HG03520 (cell line): ENCODE measurements around the gene SLC39A11.

ENCODE experiments used
- ATAC-seq: cut with Tn5 transposase; IDR thresholded peaks from one replicate; pipeline ENCODE4 v1.9.1; 2021; ENCODE audit warnings: mild to moderate bottlenecking, moderate library complexity; ENCODE audit not compliant: unreplicated experiment

The SLC39A11 gene

GRCh38 chr17:72702136-72702735 lies 390.3 kb downstream of the SLC39A11 start:
- ATAC-seq: no peak

- no peak for ATAC-seq
These were observed 392.3 kb downstream of the SLC39A11 start for GRCh38 chr17:72700226-72700625.

DNA sequence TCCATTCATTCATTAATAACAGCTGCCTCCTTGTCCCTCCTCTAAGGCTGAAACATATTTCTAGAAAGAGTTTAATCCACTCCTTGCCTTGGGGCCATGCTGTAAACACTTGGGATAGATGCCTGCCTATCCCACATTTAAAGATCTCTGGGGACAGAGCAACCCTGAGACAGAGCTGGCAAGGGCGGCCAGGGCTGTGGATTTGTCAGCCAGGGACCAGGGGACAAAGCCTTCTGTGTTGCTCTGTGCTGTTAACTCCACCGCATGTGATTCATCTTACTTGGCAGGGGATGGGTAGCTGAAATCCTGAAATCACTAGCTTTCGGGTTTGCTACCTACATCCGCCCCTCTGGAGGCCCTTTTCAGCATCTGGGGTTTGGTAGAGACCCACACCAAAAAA lies 392.9 kb downstream of the SLC39A11 start:
- no peak for ATAC-seq

DNA sequence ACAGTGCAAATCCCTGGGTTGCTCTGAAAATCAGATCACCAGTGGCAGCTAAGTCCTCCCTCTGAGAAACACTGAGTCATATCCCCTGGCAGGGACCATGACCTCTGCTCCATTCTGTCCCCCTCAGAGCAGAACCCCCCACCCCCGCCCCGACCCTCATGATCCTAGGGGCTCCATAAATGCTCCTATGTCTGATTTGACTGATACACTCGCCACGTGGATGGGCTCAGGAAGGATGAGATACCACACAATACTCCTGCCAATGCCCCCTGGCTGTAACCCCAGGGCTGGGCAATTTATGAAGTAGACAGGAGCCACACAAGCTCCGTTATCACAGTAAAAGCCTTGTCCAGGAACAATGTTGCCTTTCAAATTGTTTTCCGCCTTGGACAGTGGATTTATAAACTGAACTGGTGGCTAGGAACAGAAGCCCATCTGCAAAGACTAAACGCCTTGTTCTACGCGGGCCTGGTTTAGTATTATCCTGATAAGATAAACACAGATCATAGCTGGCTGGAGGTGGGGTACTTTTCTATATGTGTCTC lies 394.8 kb downstream of the SLC39A11 start:
- no peak for ATAC-seq

- no peak for ATAC-seq
These were observed 395.8 kb downstream of the SLC39A11 start for GRCh38 chr17:72696721-72697120.

DNA sequence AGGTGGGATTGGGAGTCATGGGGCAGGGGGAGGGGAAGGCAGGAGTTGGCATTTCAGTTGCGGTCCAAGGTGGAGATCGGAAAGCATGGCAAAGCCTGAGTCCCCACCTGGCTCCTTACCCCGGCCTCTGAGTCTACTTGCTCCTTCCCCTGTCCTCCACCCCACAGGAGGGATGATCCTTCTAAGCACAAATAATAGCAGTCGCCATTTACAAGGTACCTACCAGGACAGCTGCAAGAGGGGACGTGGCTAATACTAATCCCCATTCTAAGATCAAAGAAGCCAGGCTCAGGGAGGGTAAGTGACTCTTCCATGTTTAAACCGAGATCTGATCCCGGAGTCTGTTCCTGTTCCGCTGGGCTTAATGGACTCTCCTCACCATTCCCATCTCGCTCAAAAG lies 396.3 kb downstream of the SLC39A11 start:
- no peak for ATAC-seq

- ATAC-seq: no peak
These were observed 398.5 kb downstream of the SLC39A11 start for GRCh38 chr17:72693956-72694355.

DNA sequence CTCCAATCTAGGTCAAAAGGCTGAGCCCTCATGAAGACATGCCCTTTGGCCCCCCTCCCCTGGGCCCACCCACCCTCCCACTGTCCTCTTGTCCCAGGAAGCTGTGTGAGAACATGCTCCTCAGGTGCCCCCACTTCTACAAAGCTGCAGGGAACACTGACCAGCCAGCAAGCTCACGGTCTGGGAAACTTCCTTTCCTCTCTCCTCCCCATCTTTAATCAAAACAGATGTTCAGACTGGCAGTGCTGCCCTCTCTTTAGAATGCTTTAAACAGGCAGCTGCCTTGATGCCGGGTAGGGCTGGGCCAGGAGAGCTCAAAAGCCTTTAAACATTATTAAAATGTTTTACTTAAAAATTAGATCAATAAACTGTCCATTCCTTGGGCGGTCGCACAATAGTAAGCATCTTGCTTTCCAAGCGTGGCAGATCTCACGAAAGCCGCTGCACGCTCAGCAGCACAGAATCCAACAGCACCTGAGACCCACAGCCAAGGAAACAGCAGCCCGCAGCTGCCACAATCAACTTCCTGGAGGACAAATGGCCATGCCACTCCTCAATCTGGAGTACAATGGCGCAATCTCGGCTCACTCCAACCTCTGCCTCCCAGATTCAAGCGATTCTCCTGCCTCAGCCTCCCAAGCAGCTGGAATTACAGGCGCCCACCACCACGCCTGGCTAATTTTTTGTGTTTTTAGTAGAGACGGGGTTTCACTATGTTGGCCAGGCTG lies 399.2 kb downstream of the SLC39A11 start:
- no peak for ATAC-seq

GRCh38 chr17:72692676-72693075 lies 399.8 kb downstream of the SLC39A11 start:
- no peak for ATAC-seq

DNA sequence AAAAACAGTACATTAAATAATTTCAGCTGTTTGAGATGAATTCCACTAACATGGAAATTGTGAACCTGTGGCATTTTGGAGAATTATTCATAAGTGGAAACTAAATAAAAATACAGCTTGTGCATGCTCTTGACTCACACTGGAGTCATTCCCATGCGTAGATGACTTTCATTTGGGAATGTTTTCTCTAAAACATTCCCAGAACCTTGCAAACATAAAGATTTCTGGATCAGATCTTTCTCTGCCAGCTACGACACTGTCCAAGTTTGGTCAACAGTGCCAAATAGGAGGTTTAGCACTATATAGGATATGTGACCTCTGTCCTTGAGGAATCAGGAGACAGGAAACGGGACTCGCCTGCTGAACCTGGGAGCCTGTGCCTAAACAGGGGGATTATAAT lies 400.9 kb downstream of the SLC39A11 start:
- no peak for ATAC-seq

- no peak for ATAC-seq
These were observed 401.5 kb downstream of the SLC39A11 start for GRCh38 chr17:72691017-72691416.

DNA sequence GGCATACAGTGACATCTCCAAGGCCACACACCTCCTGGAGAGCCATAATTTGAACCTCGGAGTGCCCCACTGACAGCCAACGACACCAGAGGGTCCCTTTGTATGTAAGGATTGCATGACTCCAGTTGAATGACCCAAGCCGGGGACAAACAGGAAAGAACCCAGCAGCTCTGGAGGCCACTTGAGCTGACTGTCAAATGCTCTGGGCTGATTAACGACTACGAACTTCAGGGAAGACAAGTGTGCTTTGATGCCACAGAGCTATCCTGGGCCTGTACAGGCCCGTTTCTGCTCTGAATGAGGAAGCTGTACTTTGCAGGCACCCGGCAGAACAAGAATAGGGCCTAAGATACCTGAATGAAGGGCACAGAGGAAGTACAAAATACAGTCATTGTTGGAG lies 404.6 kb downstream of the SLC39A11 start:
- no peak for ATAC-seq

DNA sequence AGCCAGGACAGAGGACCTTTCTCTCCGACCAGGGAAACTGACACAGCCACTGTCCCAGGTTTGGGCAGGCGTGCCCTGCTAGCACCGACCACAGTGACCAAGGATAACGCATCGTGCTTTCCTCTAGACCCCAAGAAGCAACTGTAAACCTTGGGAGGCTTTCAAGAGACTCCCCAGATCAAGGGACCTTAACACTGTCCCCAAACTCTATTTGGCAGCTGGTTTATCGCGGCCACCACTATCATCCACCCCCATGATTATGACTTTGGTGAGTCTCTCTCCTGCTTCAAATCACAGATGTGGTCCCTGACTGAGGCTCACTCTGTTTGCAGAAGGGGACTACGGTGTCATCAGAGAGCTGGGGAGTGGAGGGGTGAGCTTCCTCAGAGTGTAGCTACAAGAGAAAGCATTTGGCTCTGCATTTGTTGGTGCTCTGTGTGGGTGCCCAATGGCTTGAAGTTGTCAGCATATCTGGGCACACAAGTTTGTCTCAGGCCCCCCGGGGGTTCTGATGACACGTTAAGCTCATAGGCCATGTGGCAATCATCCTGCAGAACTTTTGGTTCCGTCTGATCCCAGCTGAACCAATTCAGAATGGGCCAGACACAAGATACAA lies 408.0 kb downstream of the SLC39A11 start:
- ATAC-seq: no peak

GRCh38 chr17:72683506-72684404 lies 408.7 kb downstream of the SLC39A11 start:
- ATAC-seq: no peak

GRCh38 chr17:72682605-72683004 lies 409.9 kb downstream of the SLC39A11 start:
- ATAC-seq: no peak

DNA sequence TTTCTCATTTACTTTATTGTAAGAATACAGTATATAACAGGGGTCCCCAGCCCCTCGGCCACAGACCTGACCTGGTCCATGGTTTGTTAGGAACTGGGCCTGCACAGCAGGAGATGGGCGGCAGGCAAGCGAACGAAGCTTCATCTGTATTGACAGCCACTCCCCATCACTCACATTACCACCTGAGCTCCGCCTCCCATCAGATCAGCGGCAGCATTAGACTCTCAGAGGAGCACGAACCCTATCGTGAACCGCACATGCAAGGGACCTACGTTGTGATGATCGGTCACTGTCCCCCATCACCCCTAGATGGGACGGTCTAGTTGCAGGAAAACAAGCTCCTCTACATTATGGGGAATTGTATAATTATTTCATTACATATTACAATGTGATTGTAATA lies 410.6 kb downstream of the SLC39A11 start:
- no peak for ATAC-seq

DNA sequence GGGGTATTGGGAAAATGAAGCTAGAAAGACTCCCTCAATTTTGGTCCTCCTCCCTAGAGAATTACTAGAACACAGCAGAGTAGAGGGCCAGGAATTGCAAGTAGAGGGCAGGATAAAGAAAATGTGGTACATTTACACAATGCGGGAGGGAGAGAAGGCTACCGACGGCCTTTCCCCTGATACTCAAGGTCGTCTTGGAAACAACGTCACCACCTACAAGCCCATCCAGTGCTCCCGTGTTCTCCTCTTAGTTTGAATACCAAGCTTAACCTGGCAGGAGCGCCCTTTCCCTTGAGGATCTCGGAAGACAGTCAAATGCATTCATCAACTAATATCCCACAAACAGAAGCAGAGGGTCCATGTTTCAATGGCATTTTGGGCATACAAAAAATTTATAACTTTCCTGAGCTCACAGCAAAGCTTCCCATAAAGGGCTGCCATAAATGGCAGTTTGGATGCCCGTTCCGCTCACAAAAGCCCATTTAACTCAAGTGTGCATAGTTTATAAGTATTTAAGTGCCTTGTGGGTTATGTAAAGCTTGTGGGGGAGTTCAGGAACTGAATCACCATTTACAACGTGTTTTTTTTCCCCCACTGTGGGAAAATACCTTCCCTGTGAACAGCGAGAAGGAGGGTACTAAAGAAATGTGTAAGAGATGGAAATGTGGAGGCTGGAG lies 414.6 kb downstream of the SLC39A11 start:
- no peak for ATAC-seq

- no peak for ATAC-seq
These were observed 415.4 kb downstream of the SLC39A11 start for GRCh38 chr17:72677108-72677507.

DNA sequence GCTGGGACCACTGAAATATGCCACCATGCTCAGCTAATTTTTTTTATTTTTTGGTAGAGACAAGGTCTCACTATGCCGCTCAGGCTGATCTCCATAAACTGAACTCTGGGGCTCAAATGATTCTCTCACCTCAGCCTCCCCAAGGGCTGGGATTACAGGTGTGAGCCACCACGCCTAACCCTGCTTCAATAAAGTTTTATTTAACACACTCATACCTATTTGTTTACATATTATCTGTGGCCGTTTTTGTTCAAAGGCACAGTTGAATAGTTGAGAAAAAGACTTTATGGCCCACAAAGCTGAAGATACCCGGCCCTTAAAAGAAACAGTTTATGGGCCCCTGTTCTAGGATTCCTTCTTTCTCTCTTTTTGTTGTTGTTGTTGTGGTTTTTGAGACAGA lies 419.8 kb downstream of the SLC39A11 start:
- ATAC-seq: no peak

DNA sequence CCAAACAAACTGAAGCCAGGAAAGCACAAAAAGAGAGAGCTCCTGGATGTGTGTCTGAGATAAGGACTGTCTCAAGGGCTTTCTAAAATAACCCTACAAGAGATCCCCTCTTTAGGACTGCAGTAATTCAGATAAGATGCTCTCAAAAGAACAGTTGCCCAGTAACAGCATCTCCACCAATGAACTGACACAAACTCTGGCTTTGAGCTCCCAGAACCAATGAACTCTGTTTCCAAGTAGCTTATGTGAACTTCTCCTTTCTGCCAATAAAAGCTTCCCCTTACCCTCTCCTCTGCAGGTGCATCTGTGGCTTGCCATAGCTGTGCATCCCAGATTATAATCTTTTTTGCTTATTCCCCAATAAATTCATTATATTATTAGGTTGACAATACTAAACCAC lies 421.5 kb downstream of the SLC39A11 start:
- no peak for ATAC-seq
